Mononuclear cell (primary cell): Measurements from ENCODE around the gene PPP4R1. TPM values are rescaled to one million over a fixed set of nuclear protein-coding genes. Genes with fewer than 3 reads are reported as not detected.
"Not testable (repeated sequence)": the region's sequence is repeated elsewhere in the genome, so short reads cannot be mapped to it uniquely, and the experiment has no call there.

Source experiments
- H3K27me3 ChIP-seq: 2 replicates; pipeline ENCODE4 v1.6.0; 2011; ENCODE audit warnings: low read length, control low read depth; ENCODE audit not compliant: insufficient read depth
- H3K4me1 ChIP-seq: 2 replicates; pipeline ENCODE4 v1.5.1; 2011; ENCODE audit warnings: mild to moderate bottlenecking, low read length, control low read depth; ENCODE audit not compliant: insufficient read depth
- H3K4me3 ChIP-seq: 2 replicates; pipeline ENCODE4 v1.5.1; 2011; ENCODE audit warnings: mild to moderate bottlenecking, low read length, moderate library complexity
- H3K9me3 ChIP-seq: 2 replicates; pipeline ENCODE4 v1.5.1; 2011; ENCODE audit warnings: low read depth, mild to moderate bottlenecking, control low read depth, low read length
- total RNA-seq: library from RNA; depleted of rRNA; stranded (reverse); fragments of >200 nt; gene quantifications from one replicate; pipeline ENCODE4 v1.2.3, GENCODE V29; 2012

PPP4R1 gene
- total RNA-seq, 1 donor: 104 TPM

GRCh38 chr18:9612977-9613376 lies 1.4 kb downstream of the PPP4R1 start:
- H3K9me3 ChIP-seq: no peaks in the 10 kb centered on the region
- peak overlapping the region; percentile 63 for H3K4me3 ChIP-seq
- H3K27me3 ChIP-seq: no peaks in the 10 kb centered on the region
- H3K4me1 ChIP-seq: peaks cover 35% of the 10 kb centered on the region

- H3K4me3 ChIP-seq: no peak overlapping the region
Measured at GRCh38 chr18:9612215-9612830, 2.0 kb downstream of the PPP4R1 start.

GRCh38 chr18:9609190-9609589 lies 5.2 kb downstream of the PPP4R1 start:
- Histone ChIP-seq H3K9me3 (no peaks in the 10 kb centered on the region), H3K4me3 (no peak overlapping the region), H3K27me3 (no peaks in the 10 kb centered on the region), H3K4me1 (peaks cover 23% of the 10 kb centered on the region)

More at GRCh38 chr18:9612215-9612830, 2.0 kb downstream of the PPP4R1 start:
- Histone ChIP-seq H3K9me3 (no peaks in the 10 kb centered on the region), H3K27me3 (no peaks in the 10 kb centered on the region), H3K4me1 (peaks cover 35% of the 10 kb centered on the region)

- Histone ChIP-seq H3K9me3 (no peaks in the 10 kb centered on the region), H3K4me1 (peaks cover 23% of the 10 kb centered on the region), H3K4me3 (no peak overlapping the region), H3K27me3 (no peaks in the 10 kb centered on the region)
Measured at GRCh38 chr18:9608728-9609127, 5.6 kb downstream of the PPP4R1 start.

GRCh38 chr18:9608298-9608697 lies 6.1 kb downstream of the PPP4R1 start:
- H3K4me3 ChIP-seq: no peak overlapping the region
- H3K27me3 ChIP-seq: no peaks in the 10 kb centered on the region
- H3K4me1 ChIP-seq: peaks cover 18% of the 10 kb centered on the region
- H3K9me3 ChIP-seq: no peaks in the 10 kb centered on the region

GRCh38 chr18:9607111-9607510 lies 7.2 kb downstream of the PPP4R1 start:
- H3K4me3 ChIP-seq, H3K9me3 ChIP-seq, H3K4me1 ChIP-seq, H3K27me3 ChIP-seq: not testable (repeated sequence)

GRCh38 chr18:9606039-9606438 lies 8.3 kb downstream of the PPP4R1 start:
- H3K4me1 ChIP-seq: peaks cover 4% of the 10 kb centered on the region
- H3K4me3 ChIP-seq: no peak overlapping the region
- H3K27me3 ChIP-seq: no peaks in the 10 kb centered on the region
- H3K9me3 ChIP-seq: peaks cover under 1% of the 10 kb centered on the region

- peaks cover 17% of the 10 kb centered on the region for H3K9me3 ChIP-seq
- no peaks in the 10 kb centered on the region for H3K27me3 ChIP-seq
- peaks cover 4% of the 10 kb centered on the region for H3K4me1 ChIP-seq
- no peak overlapping the region for H3K4me3 ChIP-seq
Measured at GRCh38 chr18:9604348-9604747, 10.0 kb downstream of the PPP4R1 start.

GRCh38 chr18:9599328-9599727 lies 15.0 kb downstream of the PPP4R1 start:
- Histone ChIP-seq H3K4me1 (peaks cover 5% of the 10 kb centered on the region), H3K4me3 (no peak overlapping the region), H3K9me3 (peaks cover 30% of the 10 kb centered on the region), H3K27me3 (no peaks in the 10 kb centered on the region)

- no peaks in the 10 kb centered on the region for H3K27me3 ChIP-seq
- no peak overlapping the region for H3K4me3 ChIP-seq
- peaks cover 30% of the 10 kb centered on the region for H3K9me3 ChIP-seq
- peaks cover 5% of the 10 kb centered on the region for H3K4me1 ChIP-seq
Measured at GRCh38 chr18:9597609-9598008, 16.8 kb downstream of the PPP4R1 start.

GRCh38 chr18:9596843-9597526 lies 17.4 kb downstream of the PPP4R1 start:
- peaks cover 5% of the 10 kb centered on the region for H3K4me1 ChIP-seq
- H3K27me3 ChIP-seq: no peaks in the 10 kb centered on the region
- no peak overlapping the region for H3K4me3 ChIP-seq
- peaks cover 30% of the 10 kb centered on the region for H3K9me3 ChIP-seq

- Histone ChIP-seq H3K4me3 (no peak overlapping the region), H3K27me3 (no peaks in the 10 kb centered on the region), H3K4me1 (peaks cover 5% of the 10 kb centered on the region), H3K9me3 (peaks cover 30% of the 10 kb centered on the region)
Measured at GRCh38 chr18:9596226-9596625, 18.1 kb downstream of the PPP4R1 start.

GRCh38 chr18:9594823-9595596 lies 19.3 kb downstream of the PPP4R1 start:
- Histone ChIP-seq H3K4me1 (peaks cover 5% of the 10 kb centered on the region), H3K4me3 (no peak overlapping the region), H3K27me3 (no peaks in the 10 kb centered on the region), H3K9me3 (peaks cover 19% of the 10 kb centered on the region)

- no peak overlapping the region for H3K4me3 ChIP-seq
- H3K27me3 ChIP-seq: no peaks in the 10 kb centered on the region
- H3K4me1 ChIP-seq: no peaks in the 10 kb centered on the region
- H3K9me3 ChIP-seq: no peaks in the 10 kb centered on the region
Measured at GRCh38 chr18:9587924-9588323, 26.4 kb downstream of the PPP4R1 start.

GRCh38 chr18:9586814-9587213 lies 27.5 kb downstream of the PPP4R1 start:
- H3K27me3 ChIP-seq: no peaks in the 10 kb centered on the region
- H3K4me3 ChIP-seq: no peak overlapping the region
- H3K9me3 ChIP-seq: no peaks in the 10 kb centered on the region
- H3K4me1 ChIP-seq: no peaks in the 10 kb centered on the region
